Stimulated activated CD4-positive, alpha-beta T cell treated with anti-CD3 and anti-CD28 coated beads, TNF-alpha, amount 100 ng/mL, for 48 hours (primary cell): ENCODE data around the gene KRT4.
"Not testable (repeated sequence)": the region's sequence is repeated elsewhere in the genome, so short reads cannot be mapped to it uniquely, and the experiment has no call there.

Source experiments
- DNase-seq, 3 donors: peaks; one replicate each; pipeline ENCODE4 v3.0.0-alpha.2; 2020; ENCODE audit warnings: low read depth in 3 of 3

KRT4 gene

DNA sequence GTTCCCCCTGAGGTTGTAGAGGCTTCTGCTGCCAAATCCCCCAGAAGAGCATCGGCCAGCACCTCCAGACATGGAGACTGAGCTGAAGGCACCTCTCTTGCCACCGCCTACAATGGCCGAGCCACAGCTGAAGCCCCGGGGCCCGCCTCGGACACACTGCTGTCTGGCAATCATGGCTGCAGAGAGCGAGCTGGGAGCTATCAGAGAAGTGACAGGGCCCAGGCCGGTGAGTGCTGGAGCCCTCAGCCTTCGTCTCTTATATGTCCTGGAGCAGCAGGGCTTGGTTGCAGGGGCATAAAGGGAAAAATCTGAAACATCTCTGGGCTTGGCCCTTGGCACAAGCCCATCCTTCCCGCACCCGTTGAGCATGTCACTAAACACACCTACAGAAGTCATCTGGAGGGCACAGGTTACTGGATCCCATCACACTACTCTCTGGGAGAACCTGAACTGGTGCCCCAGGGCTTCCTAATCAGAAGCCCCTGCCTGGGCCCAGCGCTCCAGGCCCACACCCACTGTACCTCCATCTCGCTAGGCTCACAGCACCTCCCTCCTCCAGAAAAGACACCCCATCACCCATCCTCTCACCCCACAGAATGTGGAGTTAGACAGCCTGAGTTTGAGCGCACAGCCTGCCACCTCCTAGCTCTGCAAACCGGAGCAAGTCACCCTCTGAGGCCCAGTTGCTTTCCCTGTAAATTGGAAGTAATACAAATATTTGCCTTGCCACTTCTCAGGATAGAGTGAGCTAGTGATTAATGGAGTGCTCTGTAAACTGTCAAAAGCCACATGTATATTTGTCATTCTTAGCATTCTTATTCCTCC lies at the start of gene KRT4:
KRT4 (minus strand) TSS at position 232 of the 825 bp plus-strand sequence; CDS start at position 174, 58 bp downstream.
- no peak for DNase-seq

DNA sequence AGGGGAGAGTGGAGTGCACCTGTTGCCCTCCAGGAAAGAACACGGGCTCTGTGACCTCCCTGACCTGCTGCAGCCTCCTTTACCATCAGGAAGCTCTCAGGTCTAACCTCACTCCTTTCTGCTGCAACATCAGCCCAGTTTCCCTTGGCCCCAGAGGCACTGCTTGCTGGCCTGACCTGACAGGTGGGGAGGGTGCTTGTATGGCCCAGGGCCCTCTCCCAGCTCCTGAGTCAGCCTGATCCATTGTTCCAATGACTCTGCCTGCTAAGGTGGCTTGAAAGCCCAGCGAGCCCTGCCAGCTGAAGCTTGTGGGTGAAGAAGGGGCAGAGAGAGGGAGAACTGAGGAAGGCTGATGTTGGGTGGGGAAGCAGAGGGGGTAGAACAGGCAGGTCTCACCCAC lies 48.1 kb upstream of the KRT4 start:
- no peak for DNase-seq

DNA sequence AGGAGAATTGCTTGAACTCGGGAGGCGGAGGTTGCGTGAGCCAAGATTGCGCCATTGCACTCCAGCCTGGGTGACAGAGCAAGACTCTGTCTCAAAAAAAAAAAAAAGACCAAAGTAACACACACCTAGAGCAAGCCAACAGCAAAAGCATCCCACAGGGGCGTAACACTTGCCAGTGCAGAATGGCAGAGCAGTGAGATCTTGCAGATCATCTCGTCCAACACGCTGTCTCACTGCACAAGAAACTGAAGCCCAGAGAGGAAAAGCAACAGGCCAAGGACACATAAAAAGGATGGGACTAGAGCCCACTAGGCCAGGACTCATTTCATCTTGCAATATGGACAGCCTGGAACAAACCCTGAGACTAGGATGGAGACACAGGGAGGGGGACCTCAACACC lies 47.6 kb upstream of the KRT4 start:
- no peak for DNase-seq

DNA sequence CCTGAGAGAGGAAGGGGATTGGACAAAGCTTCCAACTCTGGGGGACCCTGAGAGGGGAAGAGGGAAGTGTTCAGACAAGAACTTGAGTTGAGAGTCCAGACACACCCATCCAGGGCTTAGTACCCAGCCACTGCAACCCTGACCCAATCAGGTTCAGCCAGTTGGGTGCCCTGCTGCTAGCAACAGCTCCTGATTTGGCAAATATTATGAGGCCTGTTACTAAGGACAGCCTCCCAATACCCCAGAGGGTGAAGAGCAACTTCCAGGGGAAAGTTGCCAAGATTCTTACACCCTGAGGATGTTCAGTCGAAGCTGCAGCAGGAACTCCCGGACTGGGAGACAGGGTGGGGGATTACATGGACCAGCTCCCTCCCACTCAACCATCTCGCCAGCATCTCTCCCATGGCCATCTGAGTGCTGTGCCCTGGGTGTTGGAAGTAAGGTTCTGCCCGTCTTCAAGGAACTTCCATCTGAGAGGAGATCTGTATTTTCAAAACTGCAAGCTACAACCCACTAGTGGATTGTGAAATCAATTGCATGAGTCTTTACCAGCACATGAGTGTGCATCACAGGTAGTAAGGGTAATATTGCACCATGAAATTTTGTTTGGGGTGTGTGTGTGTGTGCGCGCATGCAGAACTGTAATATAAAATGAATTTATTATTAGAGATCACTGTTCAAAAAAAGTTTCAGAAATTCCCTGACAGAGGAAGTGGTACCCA lies 46.3 kb upstream of the KRT4 start:
- no peak for DNase-seq

DNA sequence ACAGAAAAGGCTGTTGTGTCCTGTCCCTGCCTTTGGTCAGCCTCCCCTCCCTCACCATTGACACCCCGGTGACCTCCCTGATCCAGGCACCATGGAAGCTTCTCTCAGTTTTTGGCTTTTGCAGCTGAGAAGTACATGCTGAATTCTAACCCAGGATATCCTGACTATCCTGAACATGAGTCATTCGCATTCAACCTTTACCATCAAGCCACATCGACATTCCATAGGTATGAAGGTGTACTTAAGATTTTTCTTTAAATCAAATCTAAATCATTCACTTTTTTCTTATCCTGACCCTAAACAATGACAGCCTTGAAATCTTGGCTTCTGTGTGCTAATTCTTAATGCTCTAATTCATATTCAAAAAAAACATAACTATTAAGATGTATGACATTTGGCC lies 43.6 kb upstream of the KRT4 start:
- no peak for DNase-seq

DNA sequence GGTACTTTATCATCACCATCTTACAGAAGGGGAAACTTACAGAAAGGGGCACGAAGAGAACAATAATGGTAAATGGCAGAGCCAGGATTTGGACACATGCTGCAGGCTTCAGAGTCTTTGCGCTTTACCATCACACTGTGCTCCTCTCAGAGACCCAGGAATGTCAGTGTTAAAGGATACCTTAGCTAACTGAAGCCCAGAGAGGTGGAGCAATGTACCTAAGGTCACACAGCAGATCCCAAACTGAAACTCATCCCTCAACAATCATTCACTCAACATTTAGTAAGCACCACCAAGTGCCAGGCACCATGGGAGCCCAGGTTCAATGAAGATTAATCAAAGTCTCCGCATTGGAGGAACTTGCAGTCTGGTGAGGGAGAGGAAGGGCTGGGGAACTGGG lies 42.9 kb upstream of the KRT4 start:
- DNase-seq = no peak

DNA sequence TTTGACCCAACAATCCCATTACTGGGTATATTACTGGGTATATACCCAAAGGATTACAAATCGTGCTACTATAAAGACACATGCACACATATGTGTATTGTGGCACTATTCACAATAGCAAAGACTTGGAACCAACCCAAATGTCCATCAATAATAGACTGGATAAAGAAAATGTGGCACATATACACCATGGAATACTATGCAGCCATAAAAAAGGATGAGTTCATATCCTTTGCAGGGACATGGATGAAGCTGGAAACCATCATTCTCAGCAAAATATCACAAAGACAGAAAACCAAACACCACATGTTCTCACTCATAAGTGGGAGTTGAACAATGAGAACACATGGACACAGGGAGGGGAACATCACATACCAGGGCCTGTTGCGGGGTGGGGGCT lies 42.2 kb upstream of the KRT4 start:
- DNase-seq = not testable (repeated sequence)

DNA sequence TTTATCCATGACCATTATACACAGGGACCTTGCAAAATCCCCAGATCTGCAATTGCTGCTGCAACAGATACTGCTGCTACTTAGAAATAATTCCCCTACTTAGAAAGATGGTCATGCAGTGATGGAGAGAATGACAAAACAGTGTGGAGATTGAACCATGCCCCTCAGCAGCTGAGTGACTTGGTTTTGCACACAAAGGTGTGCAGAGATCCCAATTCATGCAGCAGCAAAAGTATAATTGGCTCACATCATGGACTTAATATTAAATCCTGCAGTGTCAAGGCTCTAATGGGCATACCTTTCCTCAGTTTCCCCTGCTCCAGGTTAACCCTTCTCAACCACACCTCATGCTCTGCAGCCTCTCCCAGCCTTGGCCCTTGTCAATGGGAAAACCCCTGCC lies 37.9 kb upstream of the KRT4 start:
- DNase-seq = no peak

DNA sequence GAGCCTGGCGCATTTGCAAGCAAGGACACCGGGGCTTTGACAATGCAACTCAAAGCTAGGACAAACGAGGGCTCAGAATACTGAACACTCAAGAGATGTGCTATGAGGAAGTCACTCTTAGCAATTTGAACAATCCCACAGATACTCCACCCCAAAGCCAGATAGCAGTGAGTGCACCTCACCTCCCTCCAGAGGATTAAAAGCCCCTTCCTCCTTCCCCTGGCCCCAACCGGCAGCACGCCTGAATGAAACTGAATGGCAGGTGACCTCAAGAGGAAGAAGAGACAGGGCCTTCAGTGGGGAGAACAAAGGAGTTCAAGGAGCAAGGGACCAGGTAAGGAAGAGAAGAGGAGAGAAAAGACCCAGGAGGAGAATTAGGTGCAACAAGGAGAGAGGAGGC lies 36.8 kb upstream of the KRT4 start:
- DNase-seq = no peak

DNA sequence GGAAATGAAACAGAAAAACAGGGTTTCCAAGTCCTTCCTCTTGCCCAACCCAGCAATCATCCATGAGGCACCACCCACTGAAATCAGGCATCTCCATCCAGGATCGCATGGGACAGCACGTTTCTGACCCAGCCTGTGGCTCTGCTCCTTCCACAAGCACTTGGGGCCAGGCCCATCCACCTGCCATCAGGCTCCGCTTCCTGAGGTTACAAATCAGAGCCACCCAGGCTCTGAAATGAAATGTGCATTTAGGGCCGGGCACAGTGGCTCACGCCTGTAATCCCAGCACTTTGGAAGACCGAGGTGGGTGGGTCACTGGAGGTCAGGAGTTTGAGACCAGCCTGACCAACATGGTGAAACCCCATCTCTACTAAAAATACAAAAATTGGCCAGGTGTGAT lies 35.6 kb upstream of the KRT4 start:
- DNase-seq = no peak

DNA sequence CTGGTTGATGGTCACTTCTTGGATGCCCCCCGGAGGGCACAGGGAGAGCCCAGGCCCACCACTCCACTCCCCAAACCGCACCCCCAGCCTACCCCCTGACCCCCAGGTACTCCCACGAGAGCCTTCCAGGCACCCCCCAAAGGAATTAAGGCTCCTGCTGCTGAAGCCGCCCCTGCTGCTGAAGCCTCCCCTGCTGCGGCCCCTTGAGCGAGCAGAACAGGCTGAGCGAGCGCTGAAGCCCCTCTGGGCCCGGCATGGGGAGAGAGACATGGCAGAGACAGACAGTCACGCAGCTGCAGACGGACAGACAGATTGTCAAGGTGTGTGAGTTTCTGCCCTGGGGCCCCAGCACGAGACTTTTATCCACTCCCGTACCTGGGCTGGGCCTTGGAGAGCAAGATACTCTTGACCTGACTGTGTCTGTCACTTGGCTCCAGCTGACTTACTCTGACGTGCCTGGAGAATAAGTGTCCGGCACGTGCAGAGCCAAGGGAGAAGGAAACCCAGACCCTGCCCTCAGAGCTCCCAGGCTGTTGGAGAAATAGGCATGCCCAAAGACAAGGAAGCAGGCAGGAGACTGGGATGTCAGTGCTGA lies 34.8 kb upstream of the KRT4 start, which contains the start of gene KRT78:
KRT78 (minus strand) TSS at position 334 of the 595 bp plus-strand sequence; CDS start at position 270, 64 bp downstream.
- DNase-seq = no peak

DNA sequence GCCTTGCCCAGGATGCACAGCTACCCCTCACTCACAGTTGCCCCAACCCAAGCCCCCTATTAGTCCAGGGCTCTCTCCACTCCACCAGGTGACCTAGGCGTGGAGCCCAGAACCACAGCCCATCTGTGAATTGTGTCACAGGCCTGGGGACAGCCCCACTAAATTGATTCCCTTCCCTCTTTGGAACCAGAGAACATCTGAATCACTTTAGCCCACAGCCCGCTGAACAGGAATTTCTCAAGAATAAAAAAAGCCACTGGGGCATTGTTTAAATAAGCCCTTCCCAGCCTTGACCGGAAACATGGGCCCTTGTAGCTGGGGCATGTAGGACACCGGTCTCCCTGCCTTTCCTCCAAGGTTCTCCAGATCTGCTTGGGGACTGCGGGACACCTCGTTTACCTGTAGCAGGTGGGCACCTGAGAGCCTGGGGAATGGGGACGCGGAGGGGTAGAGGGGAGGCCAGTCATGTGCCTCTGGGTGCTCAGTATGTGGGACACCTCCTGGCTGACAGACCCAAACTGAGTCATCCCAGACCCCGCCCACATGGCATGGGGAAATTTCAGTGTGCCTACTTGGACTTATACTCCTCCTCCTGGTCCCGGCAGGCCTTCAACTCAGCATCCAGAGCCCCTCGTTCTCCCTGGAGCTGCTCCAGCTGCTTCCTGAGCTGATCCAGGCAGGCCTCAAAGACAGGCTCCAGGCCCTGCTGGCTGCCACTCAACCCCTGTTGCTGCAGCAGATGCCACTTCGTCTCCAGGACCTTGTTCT lies 33.6 kb upstream of the KRT4 start:
- no peak for DNase-seq

DNA sequence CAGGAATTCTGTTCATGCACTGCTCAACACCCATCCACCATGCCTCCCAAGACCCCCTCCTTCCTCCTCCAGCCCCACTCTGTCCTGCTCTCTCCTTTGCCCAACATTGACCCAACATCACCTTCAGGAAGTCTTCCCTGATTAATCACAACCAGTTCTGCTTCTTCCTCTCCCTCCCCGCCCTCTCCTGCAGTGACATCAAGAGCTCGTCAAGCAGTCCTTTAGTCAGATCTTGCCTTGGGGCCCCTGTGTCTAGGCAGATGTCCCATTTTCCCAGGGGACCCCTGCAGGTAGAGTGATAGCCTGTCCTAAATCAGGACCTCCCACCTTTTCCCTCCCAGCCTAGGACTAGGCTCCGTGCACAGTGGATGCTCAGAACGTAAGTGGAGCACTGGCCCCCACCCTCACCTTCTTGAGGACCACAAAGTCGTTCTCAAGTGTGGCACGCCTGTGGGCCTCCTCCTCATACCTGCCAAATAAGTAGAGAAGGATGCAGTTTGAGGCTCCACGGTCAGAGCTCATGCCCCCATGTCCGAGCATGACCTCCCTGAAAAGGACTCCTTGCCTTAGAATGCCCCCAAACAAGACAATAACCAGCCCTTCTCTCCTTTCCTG lies 32.5 kb upstream of the KRT4 start:
- DNase-seq = no peak

DNA sequence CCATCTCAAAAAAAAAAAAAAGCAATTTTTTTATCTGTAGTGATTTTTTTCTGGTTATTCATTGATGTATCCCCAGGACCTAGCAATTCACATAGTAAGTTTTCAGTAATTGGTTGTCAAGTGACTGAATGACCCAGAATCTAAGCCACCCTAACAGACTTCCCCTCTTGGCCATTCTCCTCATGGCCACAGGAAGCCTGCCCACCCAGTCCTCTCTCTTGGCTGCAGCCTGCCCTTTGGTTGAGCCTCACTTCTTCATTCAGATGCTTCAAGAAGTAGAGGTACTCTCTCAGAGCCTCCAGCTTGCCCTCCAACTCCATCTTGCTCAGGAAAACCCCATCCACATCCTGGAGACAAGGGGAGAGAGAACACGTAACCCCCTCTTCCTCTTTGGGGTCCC lies 32.0 kb upstream of the KRT4 start:
- DNase-seq = no peak

DNA sequence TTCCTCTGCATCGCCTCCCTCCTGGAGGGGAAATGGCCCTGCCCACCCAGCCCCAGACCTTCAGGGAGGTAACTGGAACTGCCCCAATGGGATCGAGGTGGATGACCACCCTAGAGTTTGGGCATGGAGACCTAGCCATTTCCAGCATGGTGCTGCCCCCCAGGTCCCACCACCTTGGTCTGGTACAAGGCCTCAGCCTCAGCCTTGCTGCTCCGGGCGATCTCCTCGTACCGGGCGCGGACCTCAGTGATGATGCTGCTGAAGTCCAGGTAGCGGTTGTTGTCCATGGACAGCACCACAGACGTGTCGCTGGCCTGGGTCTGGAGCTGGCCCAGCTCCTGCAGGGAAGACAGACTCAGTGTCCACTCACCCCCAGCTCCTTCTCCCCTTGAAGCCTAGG lies 30.5 kb upstream of the KRT4 start:
- no peak for DNase-seq

DNA sequence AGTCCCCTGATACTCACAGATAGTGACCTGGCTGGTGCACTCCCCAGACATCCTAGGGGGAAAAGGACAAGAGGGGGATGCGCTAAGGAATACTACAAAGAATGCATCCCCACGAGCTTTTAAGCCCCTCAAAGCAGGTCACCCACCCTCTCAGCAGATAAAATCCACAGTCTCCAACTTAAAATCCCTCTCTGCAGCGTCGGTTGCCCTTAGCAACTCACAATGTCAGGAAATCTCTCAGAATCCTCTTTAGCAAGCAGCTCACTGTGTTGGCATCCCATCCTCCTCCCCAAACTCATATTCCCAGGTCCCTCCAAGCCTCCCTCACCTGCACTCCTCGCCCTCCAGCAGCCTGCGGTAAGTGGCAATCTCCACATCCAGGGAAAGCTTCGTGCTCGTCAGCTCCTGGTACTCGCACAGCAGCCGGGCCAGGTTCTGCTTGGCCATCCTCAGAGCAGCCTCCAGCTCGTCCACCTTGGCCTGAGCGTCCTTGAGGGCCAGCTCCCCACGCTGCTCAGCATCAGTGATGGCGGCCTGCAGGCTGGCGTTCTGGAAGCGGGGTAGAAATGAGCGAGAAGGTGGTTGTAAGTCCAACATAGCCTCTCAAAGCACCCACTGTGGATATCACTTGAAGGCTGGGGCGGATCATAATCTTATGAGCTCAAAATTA lies 25.7 kb upstream of the KRT4 start:
- DNase-seq = no peak

DNA sequence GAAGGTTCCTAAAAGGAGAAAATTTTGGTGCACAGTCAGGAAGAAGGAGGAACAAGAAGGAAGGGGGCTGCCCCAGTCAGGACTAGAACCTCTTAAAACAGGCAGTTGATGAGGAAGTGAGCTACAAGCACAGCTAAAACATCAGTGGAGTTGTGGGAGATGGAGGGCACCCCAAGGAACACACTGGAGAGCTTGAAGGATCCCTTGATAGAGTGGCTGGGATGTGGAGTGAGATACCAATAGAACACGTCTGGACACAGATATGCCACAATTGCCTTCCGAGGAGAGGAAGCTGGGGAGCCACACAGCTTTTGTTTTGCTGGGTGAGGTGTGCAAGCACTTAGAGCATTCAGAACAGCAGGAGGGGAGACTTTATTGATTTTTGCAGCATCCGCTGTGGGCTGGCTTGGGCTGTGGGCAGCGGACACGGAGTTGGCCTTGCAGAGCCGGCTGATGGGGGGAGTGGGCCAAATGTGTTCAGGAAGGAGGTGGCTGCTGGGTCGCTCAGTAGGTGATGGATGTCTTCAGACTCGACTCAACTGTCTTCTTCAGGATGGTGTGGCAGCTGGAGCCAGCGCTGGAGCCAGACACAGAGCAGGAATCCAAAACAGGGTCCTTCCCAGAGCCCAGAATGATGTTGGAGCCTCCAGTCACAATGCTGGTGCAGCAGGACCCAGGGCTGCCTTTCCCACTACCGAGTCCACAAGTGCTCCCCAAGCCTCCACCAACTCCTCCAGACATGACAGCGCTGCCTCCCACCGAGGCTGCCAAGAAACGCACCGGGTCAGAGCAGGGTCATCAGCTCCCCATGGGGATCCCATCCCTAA lies 24.9 kb upstream of the KRT4 start:
- no peak for DNase-seq

DNA sequence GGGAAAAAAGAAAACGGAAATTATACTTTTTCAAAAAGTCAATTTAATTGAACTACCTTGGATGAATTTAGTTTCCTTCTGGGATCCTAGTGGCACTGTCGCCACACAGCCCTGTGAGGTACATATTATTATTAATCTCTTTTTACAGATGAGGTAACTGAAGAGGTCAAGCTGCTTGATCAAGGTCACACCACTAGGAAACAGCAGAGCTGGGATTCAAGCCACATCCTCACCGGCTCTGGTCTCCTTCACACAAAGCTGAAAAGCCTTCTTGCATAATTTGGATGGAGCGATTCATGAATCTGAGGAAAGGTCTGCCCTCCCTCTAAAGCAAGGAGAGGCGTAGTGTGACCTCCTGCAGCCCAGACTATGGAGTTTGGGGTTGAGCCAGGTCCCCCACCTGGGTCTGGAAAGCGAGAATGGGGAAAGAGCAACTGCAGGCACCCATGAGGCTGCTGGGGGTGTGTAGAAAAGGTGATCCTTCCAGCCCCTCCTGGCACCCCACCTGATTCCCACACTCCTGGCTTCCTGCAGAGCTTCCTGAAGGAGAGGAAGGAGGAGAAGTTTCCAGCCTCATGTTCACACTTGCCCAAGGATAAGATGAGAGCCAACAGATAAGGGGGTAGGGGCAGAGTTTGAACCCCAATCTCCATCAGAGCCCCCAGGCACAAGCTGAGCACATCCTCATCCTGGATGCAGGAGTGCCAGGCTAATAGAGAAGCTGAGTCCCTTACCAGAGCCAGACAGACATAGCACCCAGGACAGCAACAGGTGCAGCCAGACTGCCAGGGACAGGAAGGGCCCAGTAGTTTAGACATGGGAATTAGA lies 24.1 kb upstream of the KRT4 start:
- no peak for DNase-seq

DNA sequence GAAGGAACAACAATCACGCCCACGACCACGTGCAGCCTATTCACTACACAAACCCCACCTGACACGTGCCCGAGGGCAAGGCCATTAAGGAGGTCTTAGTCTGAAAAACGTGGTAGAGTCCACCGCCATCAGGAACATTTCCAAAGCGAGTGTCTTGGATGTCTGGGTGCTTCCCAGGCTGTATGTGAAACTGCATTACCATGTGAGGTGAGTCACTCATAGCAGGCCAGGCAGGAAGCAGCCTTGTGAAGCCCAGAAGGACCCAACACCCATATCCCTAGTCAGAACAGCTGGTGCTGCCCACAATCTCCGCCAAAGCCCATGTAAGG lies 23.5 kb upstream of the KRT4 start:
- DNase-seq = no peak
